Measurements from ENCODE around the gene PPAN.

- no peak for TF ChIP-seq EZH2 (IDR thresholded peaks at IDR 0.05; ENCODE audit: insufficient read depth, poor library complexity, severe bottlenecking)
- TF ChIP-seq EZH2phosphoT487 (IDR thresholded peaks at IDR 0.05; ENCODE audit: insufficient read depth, low read depth) = no peak
Measured at GRCh38 chr19:10091370-10091687, 14.8 kb upstream of the PPAN start.
